ENCODE measurements around the gene MAP4K2.
"Not testable (repeated sequence)": the region's sequence is repeated elsewhere in the genome, so short reads cannot be mapped to it uniquely, and the experiment has no call there.

Gene MAP4K2

GRCh38 chr11:64826578-64827450, 23.8 kb upstream of the MAP4K2 start:
- no peak for FAIRE-seq
- TF ChIP-seq TAF1 (IDR thresholded peaks at IDR 0.05; ENCODE audit: borderline replicate concordance, low read depth, low read length), result no peak
- no peak for TF ChIP-seq POLR2A (IDR thresholded peaks at IDR 0.05; ENCODE audit: low read depth, low read length)
- TF ChIP-seq POLR2AphosphoS5 (IDR thresholded peaks at IDR 0.05; ENCODE audit: low read depth, low read length), result no peak

GRCh38 chr11:64826062-64826461, 23.0 kb upstream of the MAP4K2 start:
- TF ChIP-seq POLR2A (IDR thresholded peaks at IDR 0.05; ENCODE audit: low read depth, low read length) (no peak), TAF1 (IDR thresholded peaks at IDR 0.05; ENCODE audit: borderline replicate concordance, low read depth, low read length) (no peak), POLR2AphosphoS5 (IDR thresholded peaks at IDR 0.05; ENCODE audit: low read depth, low read length) (no peak)
- DNase-seq (ENCODE audit: insufficient read length) (no peak), FAIRE-seq (no peak)

More at GRCh38 chr11:64826578-64827450, 23.8 kb upstream of the MAP4K2 start:
- no peak for DNase-seq (ENCODE audit: insufficient read length)

GRCh38 chr11:64823568-64824119, 20.6 kb upstream of the MAP4K2 start:
- no peak for TF ChIP-seq POLR2AphosphoS5 (IDR thresholded peaks at IDR 0.05; ENCODE audit: low read depth, low read length)
- no peak for TF ChIP-seq TAF1 (IDR thresholded peaks at IDR 0.05; ENCODE audit: borderline replicate concordance, low read depth, low read length)
- no peak for TF ChIP-seq POLR2A (IDR thresholded peaks at IDR 0.05; ENCODE audit: low read depth, low read length)
- DNase-seq (ENCODE audit: insufficient read length), result no peak
- no peak for FAIRE-seq

- no peak for FAIRE-seq
- TF ChIP-seq POLR2AphosphoS5 (IDR thresholded peaks at IDR 0.05; ENCODE audit: low read depth, low read length), result no peak
- no peak for TF ChIP-seq TAF1 (IDR thresholded peaks at IDR 0.05; ENCODE audit: borderline replicate concordance, low read depth, low read length)
- TF ChIP-seq POLR2A (IDR thresholded peaks at IDR 0.05; ENCODE audit: low read depth, low read length), result no peak
- no peak for DNase-seq (ENCODE audit: insufficient read length)
Observed at GRCh38 chr11:64817476-64817875, 14.5 kb upstream of the MAP4K2 start.

GRCh38 chr11:64815433-64815832, 12.4 kb upstream of the MAP4K2 start:
- peak; percentile 54 for FAIRE-seq

GRCh38 chr11:64814712-64815187, 11.7 kb upstream of the MAP4K2 start:
- no peak for DNase-seq (ENCODE audit: insufficient read length)
- peak; percentile 99 for FAIRE-seq
- TF ChIP-seq POLR2A (IDR thresholded peaks at IDR 0.05; ENCODE audit: low read depth, low read length) (no peak), TAF1 (IDR thresholded peaks at IDR 0.05; ENCODE audit: borderline replicate concordance, low read depth, low read length) (no peak), POLR2AphosphoS5 (IDR thresholded peaks at IDR 0.05; ENCODE audit: low read depth, low read length) (no peak)

More at GRCh38 chr11:64815433-64815832, 12.4 kb upstream of the MAP4K2 start:
- not testable (repeated sequence) for DNase-seq (ENCODE audit: insufficient read length)

- TF ChIP-seq POLR2A (IDR thresholded peaks at IDR 0.05; ENCODE audit: low read depth, low read length) (no peak), TAF1 (IDR thresholded peaks at IDR 0.05; ENCODE audit: borderline replicate concordance, low read depth, low read length) (no peak), POLR2AphosphoS5 (IDR thresholded peaks at IDR 0.05; ENCODE audit: low read depth, low read length) (no peak)
- FAIRE-seq (no peak), DNase-seq (ENCODE audit: insufficient read length) (no peak)
Observed at GRCh38 chr11:64813826-64814225, 10.8 kb upstream of the MAP4K2 start.

GRCh38 chr11:64810891-64811272, 7.9 kb upstream of the MAP4K2 start:
- no peak for TF ChIP-seq POLR2A (IDR thresholded peaks at IDR 0.05; ENCODE audit: low read depth, low read length)
- TF ChIP-seq TAF1 (IDR thresholded peaks at IDR 0.05; ENCODE audit: borderline replicate concordance, low read depth, low read length), result no peak
- no peak for TF ChIP-seq POLR2AphosphoS5 (IDR thresholded peaks at IDR 0.05; ENCODE audit: low read depth, low read length)
- no peak for DNase-seq (ENCODE audit: insufficient read length)
- FAIRE-seq, result no peak

- DNase-seq (ENCODE audit: insufficient read length) (peak; percentile 90), FAIRE-seq (peak; percentile 95)
- no peak for TF ChIP-seq TAF1 (IDR thresholded peaks at IDR 0.05; ENCODE audit: borderline replicate concordance, low read depth, low read length)
- TF ChIP-seq POLR2A (IDR thresholded peaks at IDR 0.05; ENCODE audit: low read depth, low read length), result peak; percentile 58; the same call in 1 of the 2 replicates
Observed at GRCh38 chr11:64810271-64810890, 7.4 kb upstream of the MAP4K2 start, which contains the start of gene MEN1. Gene MEN1, minus strand, starts transcription at chr11:64810551. Its CDS starts 442 bp downstream, at chr11:64810109.

- DNase-seq (ENCODE audit: insufficient read length), result peak; percentile 51
- no peak for FAIRE-seq
- TF ChIP-seq TAF1 (IDR thresholded peaks at IDR 0.05; ENCODE audit: borderline replicate concordance, low read depth, low read length), result no peak
- no peak for TF ChIP-seq POLR2A (IDR thresholded peaks at IDR 0.05; ENCODE audit: low read depth, low read length)
- TF ChIP-seq POLR2AphosphoS5 (IDR thresholded peaks at IDR 0.05; ENCODE audit: low read depth, low read length), result no peak
Observed at GRCh38 chr11:64809781-64810241, 6.8 kb upstream of the MAP4K2 start.

GRCh38 chr11:64805481-64805880, 2.5 kb upstream of the MAP4K2 start:
- TF ChIP-seq TAF1 (IDR thresholded peaks at IDR 0.05; ENCODE audit: borderline replicate concordance, low read depth, low read length), result no peak
- TF ChIP-seq POLR2AphosphoS5 (IDR thresholded peaks at IDR 0.05; ENCODE audit: low read depth, low read length), result no peak
- TF ChIP-seq POLR2A (IDR thresholded peaks at IDR 0.05; ENCODE audit: low read depth, low read length), result no peak
- FAIRE-seq (no peak), DNase-seq (ENCODE audit: insufficient read length) (no peak)
